CD4-positive, alpha-beta T cell treated with Interleukin-10 for 1 hour (primary cell): ENCODE data around the gene PLEKHG2.
"Not testable (repeated sequence)": the region's sequence is repeated elsewhere in the genome, so short reads cannot be mapped to it uniquely, and the experiment has no call there.

Experiments
- DNase-seq: peaks from one replicate; pipeline ENCODE4 v3.0.0-alpha.2; 2020

PLEKHG2 gene, protein sequence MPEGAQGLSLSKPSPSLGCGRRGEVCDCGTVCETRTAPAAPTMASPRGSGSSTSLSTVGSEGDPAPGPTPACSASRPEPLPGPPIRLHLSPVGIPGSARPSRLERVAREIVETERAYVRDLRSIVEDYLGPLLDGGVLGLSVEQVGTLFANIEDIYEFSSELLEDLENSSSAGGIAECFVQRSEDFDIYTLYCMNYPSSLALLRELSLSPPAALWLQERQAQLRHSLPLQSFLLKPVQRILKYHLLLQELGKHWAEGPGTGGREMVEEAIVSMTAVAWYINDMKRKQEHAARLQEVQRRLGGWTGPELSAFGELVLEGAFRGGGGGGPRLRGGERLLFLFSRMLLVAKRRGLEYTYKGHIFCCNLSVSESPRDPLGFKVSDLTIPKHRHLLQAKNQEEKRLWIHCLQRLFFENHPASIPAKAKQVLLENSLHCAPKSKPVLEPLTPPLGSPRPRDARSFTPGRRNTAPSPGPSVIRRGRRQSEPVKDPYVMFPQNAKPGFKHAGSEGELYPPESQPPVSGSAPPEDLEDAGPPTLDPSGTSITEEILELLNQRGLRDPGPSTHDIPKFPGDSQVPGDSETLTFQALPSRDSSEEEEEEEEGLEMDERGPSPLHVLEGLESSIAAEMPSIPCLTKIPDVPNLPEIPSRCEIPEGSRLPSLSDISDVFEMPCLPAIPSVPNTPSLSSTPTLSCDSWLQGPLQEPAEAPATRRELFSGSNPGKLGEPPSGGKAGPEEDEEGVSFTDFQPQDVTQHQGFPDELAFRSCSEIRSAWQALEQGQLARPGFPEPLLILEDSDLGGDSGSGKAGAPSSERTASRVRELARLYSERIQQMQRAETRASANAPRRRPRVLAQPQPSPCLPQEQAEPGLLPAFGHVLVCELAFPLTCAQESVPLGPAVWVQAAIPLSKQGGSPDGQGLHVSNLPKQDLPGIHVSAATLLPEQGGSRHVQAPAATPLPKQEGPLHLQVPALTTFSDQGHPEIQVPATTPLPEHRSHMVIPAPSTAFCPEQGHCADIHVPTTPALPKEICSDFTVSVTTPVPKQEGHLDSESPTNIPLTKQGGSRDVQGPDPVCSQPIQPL (N-terminal part only)

DNA sequence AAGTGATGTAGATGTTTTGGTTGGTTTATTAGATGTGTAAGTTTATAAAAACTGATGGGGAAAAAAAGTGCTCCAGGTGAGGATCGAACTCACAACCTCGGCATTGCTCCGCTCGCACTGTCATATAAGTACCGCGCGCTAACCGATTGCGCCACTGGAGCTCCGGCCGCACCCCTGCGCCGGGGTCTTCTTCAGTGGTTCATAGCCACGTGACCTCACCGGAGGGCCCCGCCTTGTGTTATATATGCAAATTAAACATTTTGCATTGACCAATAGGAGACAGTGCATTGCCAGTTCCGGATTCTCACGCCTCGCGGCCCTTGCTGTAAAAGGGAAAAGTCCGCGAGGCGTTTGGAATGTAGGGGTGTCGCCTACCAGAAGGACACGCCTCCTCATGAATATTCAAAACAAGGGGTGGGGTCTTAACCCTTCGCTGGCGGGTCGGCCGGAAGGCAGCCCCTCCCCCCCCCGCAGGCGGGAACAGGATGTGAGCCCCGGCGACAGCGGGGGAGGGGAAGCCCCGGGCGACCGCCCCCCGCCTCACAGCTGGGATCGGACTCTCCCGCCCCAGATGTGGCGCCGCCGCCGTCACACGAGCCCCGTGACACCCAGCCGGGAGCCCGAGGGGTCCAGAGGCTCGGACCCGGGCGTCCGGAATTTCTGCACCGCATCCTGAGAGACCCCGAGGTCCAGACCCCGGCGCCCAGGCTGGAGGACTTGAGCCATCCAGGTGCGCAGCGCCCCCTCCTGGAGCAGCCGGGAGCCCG is at the start of gene PLEKHG2:
Gene PLEKHG2, plus strand, starts transcription at position 570 of the 767 bp plus-strand sequence. CDS start 1,418 bp downstream, outside the sequence.
- peak; percentile 98 for DNase-seq

DNA sequence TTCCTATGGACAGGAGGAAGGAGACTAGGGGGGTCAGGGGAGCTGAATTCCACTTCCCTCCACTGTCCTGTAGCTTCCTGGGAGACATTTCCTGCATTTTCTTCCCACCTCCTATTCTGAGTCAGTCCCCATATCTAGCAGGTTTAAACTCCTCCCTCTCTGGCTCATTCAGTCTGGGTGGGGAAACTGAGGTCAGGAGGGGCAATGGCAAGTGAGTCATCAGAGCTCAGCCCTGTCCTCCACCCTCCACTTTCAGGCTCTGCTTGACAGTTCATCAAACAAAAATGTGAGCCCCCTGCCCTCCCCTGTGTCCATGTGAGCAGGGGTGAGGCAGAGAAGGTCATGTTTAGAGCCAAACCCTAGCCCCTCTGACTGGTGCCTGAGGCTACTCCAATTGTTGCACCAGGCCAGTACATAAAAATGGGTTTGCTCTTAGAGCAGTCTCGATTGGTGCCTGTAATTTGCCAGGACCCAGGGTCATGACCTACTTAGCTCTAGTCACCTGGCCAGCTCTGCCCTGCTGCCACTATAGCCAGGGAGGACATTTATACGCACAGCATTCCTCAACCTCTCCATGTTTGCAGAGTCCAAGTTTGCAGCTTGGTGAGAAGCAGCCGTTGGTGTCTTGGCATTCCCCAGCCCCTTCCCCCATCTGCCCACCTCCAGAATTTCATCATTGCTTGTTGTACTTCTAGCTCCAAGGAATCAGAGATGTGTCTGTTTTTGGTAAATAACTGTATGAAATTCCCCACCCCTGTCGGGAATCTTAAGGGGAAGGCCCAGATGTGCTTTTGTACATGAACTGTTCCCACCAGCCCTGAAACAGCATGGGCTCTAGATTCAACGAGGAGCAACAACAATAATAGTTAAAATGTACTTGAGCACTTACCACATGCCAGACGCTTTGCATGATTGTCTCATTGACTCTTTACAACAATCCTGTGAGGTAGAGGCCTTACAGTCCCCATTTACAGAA is 49.5 kb upstream of the PLEKHG2 start:
- no peak for DNase-seq

DNA sequence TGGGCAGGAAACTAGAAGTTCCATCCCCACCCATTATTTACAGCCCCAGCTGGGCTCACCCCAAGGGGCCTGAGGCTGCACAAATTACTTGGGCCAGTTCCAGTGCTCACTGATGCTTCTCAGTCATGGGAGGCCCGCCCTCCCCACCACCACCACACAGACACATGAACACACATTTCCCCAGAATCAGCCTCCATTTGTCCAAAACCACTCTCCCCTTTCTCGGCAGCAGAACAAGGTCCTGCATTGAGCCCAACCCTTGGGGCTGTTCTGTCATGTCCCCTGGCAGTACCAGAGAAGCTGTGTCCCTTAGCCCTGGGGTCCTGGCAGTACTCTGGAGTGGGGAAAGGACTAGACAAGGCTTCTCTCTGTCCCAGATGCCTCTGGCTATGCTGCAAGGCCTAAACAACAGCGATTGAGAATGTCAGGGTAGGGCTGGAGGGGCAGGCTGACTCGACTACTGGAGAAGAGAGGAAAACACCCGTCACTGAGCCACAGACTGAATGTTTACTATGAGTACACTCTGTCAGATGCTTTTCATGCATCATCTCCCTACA is 48.5 kb upstream of the PLEKHG2 start:
- no peak for DNase-seq

DNA sequence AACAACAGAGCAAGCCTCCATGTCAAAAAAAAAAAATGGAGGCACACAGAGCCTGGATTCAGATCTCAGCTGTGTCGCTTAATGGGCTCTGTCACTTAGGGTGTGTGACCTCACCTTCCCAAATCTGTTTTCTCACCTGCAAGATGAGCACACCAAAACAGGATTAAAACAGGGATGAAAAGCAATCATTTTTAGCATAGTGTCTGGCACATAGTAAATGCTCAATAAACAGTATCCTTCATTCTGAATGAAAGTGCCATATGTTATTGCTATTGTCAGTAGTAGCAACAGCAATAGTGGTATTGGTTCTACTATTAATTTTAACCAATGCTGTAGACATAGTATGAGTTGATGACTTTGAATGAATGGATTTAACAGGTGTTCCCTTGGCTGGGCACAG is 46.9 kb upstream of the PLEKHG2 start:
- no peak for DNase-seq

DNA sequence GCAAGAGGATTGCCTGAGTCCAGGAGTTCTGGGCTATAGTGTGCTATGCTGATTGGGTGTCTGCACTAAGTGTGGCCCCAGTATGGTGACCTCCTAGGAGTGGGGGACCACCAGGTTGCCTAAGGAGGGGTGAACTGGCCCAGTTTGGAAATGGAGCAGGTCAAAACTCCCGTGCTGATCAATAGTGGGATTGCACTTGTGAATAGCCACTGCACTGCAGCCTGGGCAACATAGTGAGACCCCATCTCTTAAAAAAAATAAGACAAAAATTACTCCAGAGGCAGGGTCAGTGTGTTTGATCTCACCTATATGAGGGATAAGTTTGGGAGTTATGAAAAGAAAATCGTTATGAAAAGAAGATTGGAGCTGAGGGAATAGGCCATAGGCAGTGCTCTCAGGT is 43.3 kb upstream of the PLEKHG2 start:
- no peak for DNase-seq

DNA sequence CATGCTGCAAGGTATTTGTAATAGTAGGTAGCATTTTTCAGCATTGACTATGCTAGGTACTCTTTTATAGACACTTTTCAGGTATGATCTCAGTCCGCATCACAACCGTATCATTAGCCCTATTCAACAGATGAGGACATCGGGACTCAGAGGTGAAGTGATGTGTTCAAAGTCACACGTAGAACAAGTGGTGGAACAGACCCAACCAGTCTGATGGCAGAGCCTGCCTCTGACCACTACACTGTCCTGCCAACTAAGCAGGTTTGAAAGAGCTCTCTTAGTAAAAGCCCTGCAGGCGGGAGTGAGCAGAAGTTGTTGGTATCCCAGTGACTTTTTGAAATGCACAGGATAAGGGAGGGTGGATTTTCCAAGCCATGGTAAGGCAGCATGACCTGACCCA is 41.7 kb upstream of the PLEKHG2 start:
- no peak for DNase-seq

DNA sequence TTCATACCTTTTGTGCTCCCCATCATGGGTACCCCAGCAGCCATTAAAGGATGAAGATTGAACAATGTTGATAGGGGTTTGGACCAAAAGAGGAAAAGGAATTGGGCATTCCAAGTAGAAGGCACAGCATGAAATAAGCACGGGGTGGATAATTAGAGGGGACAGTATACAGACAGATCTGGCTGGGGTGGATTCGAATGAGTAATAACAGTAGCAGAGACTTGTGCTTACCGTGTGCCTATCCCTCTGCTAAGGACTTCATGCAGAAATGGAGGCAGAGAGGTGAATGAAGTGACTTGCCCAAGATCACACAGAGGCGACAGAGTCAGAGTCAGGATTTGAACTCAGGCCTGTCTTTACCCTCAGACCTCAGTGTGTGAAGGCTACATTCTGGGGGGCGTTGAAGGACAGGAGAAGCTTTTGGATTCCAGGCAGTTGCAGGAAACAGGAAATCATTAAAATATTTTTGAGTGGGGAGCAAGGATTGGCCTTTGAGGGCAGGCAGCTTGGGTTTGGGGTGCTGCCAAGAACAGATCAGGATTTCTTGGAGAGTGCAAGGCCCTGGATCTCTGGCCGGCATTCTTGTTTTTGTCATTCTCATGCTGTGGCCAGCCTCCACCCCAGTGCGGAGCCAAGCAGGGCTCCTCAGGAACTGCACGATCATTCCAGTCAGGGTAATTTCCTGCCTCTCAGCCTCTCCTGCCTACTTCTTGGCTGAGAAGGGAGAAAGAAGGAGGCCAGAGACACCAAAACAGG is 40.2 kb upstream of the PLEKHG2 start:
- DNase-seq, result no peak

DNA sequence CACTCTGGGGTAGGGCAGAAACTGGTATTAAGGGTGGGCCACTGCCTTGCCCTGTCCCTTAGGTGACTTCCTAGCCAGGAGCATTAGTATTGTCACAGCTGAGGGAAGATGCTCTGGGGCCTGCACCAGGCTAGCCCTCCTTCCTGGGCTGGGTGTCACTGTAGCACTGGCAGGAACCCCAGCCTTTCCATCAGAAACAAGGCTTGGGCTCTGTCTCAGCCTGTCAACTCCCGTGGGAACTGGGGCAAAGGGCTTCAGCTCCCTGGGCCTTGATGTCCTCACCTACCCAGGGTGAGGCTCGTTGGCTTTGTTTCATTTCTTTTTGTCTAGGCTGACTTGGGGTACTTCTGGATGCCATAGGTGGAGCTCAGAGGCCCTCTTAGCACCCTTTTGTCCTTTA is 39.5 kb upstream of the PLEKHG2 start:
- no peak for DNase-seq

DNA sequence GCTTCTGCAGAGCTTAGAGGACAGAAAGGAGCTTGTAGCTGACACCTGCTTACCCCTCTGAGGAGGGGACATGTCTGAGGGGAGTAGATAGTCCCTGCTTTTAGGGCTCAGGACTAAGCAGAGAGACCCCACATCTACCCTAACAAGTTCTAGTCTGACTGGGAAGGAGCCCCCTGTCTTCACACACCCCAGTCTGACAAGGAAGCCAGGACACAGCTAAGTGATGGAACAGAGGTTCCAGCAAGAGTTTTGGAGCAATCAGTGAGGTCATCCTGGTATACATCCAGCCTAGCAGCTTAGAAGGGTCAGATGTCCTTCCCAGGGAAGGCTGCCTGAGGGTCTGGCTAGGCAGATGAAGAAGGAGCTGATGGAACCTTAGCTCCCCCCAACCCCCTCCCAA is 36.5 kb upstream of the PLEKHG2 start:
- DNase-seq, result no peak

DNA sequence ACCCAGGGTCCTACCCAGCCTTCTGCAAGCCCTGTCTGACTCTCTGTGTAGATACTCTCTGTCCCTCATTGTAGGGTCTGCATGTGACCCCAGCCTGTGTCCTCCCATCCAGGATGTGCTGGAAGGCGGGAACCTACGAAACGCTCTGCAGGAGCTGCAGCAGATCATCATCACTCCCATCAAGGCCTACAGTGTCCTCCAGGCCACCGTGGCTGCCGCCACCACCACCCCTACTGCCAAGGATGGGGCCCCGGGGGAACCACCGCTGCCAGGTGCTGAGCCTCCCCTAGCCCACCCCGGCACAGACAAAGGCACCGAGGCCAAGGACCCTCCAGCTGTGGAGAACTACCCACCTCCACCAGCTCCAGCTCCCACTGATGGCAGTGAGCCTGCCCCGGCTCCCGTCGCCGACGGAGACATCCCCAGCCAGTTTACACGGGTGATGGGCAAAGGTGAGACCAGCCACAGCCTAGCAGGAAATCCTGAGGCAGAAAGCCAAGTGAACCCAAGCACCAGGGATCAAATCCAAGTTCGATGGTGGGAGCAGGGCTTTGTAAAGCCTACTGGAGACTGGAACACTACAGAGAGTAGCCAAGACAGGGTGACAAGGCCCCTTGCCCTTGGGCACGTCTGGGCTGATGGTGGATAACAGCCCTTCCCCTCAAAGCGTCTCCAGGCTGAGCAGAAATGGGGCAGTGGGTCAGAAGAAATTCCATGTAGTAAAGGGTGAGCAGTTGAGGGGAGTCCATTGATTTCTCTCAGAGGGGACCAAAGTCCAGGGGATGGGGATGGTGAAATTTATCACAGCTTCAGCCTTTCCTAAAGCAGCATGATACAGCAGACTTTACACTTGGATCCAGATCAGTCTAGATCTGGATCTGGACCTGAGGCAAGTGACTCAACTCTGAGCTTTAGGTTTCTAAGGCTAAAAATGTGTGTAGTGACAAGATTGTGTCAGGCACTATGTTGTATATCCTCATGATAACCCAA is 34.8 kb upstream of the PLEKHG2 start:
- no peak for DNase-seq

DNA sequence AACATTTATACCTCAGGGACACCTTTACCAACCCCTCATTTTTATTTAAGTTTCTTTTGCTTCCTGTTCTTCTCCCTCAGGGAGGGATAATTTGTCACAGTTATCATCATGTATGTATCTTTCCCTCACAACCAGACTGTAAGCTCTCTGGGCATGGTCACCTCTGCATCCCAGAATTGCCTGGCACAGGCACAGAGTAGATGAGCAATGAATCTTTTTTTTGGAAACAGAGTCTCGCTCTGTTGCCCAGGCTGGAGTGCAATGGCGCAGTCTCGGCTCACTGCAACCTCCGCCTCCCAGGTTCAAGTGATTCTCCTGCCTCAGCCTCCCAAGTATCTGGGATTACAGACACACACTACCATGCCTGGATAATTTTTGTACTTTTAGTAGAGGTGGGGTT is 33.1 kb upstream of the PLEKHG2 start:
- DNase-seq, result not testable (repeated sequence)

DNA sequence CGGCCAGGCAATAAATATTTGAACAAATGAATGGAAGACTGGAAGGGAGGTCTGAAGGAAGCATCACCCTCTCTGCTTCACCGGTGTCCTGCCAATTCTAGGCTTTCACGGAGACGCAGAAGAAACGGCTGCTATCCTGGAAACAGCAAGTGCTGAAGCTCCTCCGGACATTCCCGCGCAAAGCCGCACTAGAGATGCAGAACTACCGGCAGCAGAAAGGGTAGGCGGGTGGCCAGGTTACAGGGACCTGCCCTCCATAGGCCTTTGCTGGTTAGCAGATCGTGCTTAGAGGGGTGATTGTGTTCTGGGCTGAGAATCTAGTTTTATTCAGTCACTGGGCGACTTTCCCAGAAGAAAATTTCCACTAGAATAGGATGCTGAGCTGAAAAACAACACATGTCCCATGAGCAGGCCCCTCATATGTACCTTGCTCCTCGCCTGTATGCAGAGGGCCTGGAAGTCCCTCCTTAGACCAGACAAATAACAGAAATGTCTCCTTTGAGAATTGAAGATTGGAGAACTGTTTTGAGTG is 32.5 kb upstream of the PLEKHG2 start:
- DNase-seq, result no peak

DNA sequence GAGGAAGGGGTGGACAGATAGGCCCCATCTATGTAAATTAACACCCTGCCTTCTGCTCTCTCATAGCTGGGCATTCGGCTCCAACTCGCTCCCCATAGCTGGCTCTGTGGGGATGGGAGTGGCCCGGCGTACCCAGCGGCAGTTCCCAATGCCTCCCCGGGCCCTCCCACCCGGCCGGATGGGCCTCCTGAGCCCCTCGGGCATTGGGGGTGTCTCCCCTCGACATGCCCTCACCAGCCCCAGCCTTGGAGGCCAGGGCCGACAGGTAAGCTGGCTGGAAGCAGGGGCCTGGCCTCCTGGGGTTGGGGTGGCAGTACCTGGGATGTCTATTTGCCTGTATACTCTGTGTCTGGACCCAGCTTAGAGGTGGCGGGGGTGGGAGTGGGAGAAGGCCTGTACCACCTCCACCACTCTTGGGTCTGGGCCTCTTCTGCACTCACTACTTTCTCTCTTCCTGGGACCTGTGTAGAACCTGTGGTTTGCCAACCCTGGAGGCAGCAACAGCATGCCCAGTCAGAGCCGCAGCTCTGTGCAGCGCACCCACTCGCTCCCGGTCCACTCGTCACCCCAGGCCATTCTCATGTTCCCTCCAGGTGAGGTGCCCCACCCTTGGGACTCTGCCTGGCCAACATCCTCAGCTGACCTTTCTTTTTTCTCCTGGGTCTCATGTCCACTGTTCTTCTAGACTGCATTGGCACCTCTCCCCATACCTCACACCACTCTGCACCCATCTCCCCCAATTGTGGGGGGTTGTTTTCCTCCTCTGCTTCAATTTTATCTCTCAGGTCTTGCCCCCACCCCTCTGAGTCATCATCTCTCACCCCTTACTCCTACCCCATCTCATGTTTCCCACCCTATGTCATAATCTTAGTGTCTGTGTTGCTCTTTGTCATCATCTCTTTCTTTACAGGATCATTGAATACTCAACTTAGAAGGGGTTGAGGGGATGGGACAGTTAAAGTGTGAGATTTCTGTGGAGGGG is 31.7 kb upstream of the PLEKHG2 start:
- no peak for DNase-seq

DNA sequence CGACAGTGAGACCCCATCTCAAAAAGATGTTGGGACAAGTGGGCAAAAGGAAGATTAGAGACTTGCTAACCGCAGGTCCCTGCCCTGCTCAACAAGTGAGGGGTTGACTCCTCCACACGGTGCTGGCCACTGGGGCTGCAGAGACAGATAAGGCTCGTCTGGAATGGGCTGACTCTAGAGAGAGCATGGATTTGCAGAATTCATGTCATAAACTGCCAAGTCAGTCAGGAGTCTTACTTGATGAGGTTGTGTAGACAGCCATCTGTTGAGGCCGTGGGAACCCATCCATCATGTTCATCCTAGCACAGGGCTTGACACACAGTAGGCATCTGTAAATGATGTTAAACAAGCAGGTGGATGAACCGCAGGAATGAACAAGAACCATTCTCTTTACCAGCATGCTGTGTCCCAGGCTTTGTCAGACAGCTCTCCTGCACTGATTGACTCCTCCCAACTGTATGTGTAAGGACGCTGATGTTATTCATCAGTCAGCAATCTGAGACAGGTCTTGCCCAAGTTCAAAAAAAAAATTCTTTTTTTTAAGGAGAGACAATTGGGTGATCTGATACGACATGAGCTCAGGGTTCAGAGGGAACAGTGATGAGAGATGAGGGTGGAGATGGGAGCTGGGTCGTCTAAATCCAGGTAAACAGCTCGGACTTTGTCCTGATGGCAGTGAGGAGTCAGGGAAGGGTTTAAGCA is 30.4 kb upstream of the PLEKHG2 start:
- DNase-seq, result no peak

DNA sequence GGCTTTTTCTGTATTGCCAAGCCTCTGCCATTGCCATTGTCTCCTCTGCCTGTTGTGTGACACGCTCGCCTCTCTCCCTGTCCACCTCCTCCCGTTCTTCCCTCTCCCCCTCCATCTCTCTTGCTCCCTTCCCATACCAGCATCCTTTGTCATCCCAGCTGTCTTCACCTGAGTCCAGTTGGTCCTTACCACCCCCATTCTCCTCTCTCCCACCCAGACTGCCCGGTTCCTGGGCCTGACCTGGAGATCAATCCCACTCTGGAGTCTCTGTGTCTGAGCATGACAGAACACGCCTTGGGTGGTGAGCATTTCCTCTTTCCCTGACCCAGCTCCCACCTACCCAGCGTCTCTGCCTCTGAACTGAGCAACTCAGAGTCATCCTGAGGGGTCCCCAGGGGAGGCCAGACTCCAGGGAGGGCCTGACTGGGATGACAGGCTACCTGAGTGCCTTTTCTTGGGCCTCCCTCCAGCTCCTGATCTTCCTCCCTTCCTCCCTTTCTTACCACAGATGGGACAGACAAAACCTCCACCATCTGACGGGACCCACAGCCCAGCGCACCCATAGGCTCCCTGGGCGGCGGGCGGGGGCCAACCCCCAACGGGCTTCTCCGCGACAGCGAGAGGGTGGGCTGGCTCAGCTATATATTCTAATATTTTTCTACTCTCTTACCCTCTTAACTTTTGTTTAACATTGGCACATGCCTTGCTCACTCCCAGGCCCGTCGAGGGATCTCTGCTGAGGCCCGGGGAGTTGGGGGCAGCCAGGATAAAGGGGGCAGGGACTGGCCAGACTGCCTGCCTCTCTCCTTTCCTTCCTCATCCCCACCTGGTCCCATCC is 29.3 kb upstream of the PLEKHG2 start:
- no peak for DNase-seq
